GM19238 (cell line): ENCODE data around the gene RTL5.
A peak's percentile ranks its signal among the peaks of the same experiment; 100 is the strongest.
"Not testable (repeated sequence)": the region's sequence is repeated elsewhere in the genome, so short reads cannot be mapped to it uniquely, and the experiment has no call there.

ENCODE experiments used
- DNase-seq: peaks from one replicate; pipeline ENCODE4 v3.0.0; 2011; ENCODE audit warnings: low spot score; ENCODE audit not compliant: insufficient read length

RTL5 gene

DNA sequence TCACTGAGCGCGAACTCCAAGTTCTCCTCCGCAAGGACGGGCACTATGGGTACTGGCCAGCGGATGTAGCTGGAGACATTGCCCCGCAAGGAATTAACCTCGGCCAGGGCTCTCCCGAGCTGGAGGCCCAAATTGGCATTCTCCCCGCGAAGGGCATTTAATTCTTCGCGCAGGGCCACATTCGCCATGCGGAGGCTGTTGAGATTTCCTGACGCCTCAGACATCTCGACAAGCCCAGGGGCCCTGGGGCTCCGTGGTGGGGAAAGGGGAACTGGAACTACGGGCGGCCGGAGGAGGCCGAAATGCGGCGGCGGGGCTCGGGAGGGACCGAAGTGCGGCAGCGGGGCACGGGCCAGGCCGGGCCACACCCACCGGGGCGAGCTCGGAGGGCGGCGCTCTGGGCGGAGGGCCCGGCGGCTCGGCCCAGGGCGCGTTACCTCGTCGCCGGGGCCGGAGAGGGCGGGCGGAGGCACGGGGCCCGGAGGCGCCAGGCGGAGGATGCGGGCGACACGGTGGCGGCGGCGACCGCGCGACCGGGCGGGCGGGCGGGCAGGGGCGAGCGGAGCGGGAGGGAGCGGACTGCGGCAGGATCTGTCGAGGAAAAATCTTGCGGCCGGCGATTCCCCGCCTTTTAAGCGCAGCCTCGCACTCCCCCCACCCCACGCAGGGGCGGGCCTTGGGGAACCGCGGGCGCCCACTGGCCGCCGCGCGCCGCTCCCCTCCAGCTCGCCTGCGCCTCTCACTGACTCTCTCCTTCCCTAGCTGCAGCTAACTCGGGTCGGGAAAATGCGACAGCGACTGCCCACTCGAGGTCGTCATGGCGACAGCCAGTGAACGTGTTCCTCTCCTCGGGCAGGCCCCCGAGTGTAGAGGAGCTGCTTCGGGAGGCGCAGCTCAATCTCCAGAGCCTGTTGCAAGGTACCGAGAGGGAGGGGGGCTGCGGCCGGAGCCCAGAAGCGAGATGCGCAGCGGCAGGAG lies at the start of gene RTL5:
Gene RTL5 (minus strand): TSS at position 599 of the 978 bp plus-strand sequence.
- DNase-seq: peak; percentile 35

- no peak for DNase-seq
Observed at GRCh38 chrX:72180539-72180938, 48.8 kb upstream of the RTL5 start.

- no peak for DNase-seq
Observed at GRCh38 chrX:72176981-72177380, 45.3 kb upstream of the RTL5 start.

- not testable (repeated sequence) for DNase-seq
Observed at GRCh38 chrX:72176289-72176688, 44.6 kb upstream of the RTL5 start.

DNA sequence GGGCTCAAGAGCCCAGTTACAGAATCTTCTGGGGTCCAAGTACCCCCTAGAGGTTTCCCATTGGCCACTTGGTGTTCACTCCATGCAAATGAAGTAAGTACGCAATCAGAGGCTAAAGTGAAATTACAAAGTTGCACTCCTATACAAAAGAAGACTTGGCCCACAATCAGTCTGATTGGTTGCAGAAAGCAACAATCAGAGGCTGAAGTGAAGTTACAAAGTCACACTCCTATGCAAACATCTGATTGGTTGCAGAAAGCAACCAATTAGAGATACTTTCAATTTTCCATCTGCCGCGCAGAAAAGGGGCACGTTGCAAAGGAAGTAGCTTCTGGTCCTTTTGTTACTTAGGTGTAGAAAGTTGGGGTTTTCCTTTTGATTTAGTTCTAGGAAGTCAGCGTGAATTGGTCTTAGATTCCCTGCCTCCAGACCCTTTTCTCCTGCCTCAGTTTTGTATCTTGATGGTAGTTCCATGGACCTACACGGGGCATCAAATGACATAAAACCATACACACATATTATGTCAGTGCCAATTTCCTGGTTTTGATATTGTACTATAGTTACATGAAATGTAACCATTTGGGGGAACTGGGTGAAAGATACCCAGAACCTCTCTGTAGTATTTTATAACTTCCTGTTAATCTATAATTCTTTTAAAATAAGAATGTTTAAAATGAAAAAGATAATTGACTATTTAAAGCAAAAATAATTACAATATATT lies 37.5 kb upstream of the RTL5 start:
- no peak for DNase-seq

GRCh38 chrX:72165551-72165950 lies 33.8 kb upstream of the RTL5 start:
- no peak for DNase-seq

GRCh38 chrX:72159769-72160168 lies 28.1 kb upstream of the RTL5 start:
- no peak for DNase-seq

DNA sequence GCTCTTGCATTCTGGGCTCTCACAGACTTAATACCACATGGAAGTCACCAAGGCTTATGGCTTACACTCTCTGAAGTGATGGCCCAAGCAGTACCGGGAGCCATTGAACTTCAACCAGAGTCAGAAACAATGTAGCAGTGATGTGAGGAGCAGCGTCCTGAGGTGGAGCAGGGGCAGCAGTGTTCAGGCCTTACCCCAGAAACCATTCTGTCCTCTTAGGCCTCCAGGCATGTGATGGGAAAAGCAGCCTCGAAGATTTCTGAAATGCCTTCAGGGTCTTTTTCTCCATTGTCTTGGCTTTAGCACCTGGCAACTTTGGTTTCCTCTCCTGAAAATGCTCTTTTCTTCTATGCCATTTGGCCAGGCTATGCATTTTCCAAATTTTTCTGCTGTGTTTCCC lies 27.1 kb upstream of the RTL5 start:
- DNase-seq: no peak

- no peak for DNase-seq
Observed at GRCh38 chrX:72146527-72146926, 14.8 kb upstream of the RTL5 start.

GRCh38 chrX:72145181-72145580 lies 13.5 kb upstream of the RTL5 start:
- no peak for DNase-seq

- no peak for DNase-seq
Observed at GRCh38 chrX:72143609-72143907, 11.8 kb upstream of the RTL5 start.

GRCh38 chrX:72142794-72143608 lies 11.3 kb upstream of the RTL5 start:
- DNase-seq: no peak

GRCh38 chrX:72142094-72142793 lies 10.5 kb upstream of the RTL5 start:
- DNase-seq: no peak

GRCh38 chrX:72141372-72142004 lies 9.8 kb upstream of the RTL5 start:
- no peak for DNase-seq

GRCh38 chrX:72139538-72139937 lies 7.8 kb upstream of the RTL5 start:
- DNase-seq: no peak

DNA sequence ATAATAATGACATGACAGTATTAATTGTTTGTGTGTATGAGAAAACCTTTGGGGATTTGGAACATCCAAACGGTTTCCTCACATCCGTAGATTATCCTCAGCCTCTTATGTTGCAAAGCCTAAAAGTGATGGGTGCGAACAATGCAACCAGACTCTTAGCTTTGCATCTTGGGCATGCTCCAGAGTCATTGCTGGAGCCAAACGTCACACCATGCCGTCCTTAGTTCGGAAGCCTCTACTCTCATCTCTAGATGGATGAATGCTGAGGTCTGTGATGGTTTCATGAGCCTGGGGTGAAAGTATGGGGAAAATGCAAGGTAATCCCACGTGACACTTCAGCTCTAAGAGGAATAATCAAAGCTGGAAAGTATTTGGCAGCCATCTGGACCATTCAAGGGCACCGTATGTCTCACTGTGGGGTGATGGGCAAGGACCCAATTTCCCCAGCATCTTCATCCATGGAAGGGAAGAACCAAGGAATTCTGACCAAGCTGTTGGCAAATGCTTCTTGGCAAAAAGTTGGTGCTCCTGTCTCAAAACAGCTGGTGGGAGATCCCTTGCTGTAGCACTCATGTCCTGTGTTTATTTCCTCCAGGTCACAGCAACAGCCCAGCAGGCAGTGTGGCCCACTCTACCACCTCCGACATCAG lies 6.3 kb upstream of the RTL5 start:
- DNase-seq: no peak

DNA sequence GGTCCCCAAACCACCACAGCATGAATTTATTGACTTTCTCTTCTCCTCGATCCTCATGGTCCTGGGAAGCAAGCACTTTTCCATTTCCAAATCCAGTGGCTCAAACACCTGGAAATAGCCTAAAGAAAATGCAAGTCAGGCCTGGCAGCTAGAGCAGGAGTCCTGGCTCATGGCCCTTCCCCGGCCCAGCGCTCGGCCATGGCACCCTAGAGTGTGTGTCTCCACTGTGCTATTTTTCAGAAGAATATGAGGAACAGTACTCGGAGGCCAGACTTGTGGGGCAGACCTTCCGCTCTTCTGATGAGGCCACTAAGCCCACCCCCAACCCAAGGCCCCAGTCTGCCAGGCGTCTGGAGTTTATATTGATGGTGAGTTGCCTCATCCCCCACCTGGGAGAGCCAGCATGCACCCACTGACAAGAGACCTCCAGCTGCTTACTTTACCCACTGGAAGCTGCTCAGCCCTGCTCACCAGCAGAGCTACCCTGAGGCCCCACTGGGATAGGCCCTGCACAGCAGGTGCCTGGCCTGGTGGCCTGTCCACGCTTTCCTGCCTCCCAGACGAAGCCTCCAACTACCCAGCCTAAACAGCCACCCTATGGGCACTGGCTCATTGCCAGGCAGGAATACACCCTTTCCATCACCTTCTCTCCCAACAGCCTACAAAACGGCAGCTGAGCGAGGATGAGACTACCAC lies 2.3 kb upstream of the RTL5 start:
- DNase-seq: no peak

GRCh38 chrX:72132456-72132855 lies 741 bp upstream of the RTL5 start:
- DNase-seq: no peak

GRCh38 chrX:72130762-72131250 lies 909 bp downstream of the RTL5 start:
- no peak for DNase-seq
